Measurements from ENCODE around the gene GPRC5B.

GPRC5B gene

GRCh38 chr16:19892902-19893301 lies 8.3 kb upstream of the GPRC5B start:
- no peak overlapping the region for H3K4me3 ChIP-seq (ENCODE audit: low read depth, low read length)
- no peak for TF ChIP-seq CTCF (IDR thresholded peaks at IDR 0.05; ENCODE audit: insufficient read depth, low read length, missing control alignments)
- ChIA-PET POLR2A (no interaction called here), CTCF (interaction anchor here (1.2 to 3.5 kb wide), 3 partner anchors 14 to 492 kb away, joined by 3 to 11 read pairs (median 4); no protein-coding TSS in a partner anchor)
- DNase-seq (ENCODE audit: low read depth, low spot score): no peak

- CTCF ChIA-PET: interaction anchor here (1.0 to 3.5 kb wide), 9 partner anchors 8 to 335 kb away, joined by 3 to 21 read pairs (median 4); partner anchors contain the start of gene VPS35L
- no peak for TF ChIP-seq CTCF (IDR thresholded peaks at IDR 0.05; ENCODE audit: insufficient read depth, low read length, missing control alignments)
- POLR2A ChIA-PET: no interaction called here
- H3K4me3 ChIP-seq (ENCODE audit: low read depth, low read length): no peak overlapping the region
- no peak for DNase-seq (ENCODE audit: low read depth, low spot score)
Observed at GRCh38 chr16:19890901-19891300, 6.3 kb upstream of the GPRC5B start.

- CTCF ChIA-PET: interaction anchor here (1.0 to 6.6 kb wide), 8 partner anchors 11 to 330 kb away, joined by 3 to 250 read pairs (median 12); partner anchors contain the start of gene VPS35L
- TF ChIP-seq CTCF (IDR thresholded peaks at IDR 0.05; ENCODE audit: insufficient read depth, low read length, missing control alignments): no peak
- H3K4me3 ChIP-seq (ENCODE audit: low read depth, low read length): no peak overlapping the region
- no peak for DNase-seq (ENCODE audit: low read depth, low spot score)
- POLR2A ChIA-PET: no interaction called here
Observed at GRCh38 chr16:19888834-19889233, 4.2 kb upstream of the GPRC5B start.

GRCh38 chr16:19886073-19886941 lies 1.7 kb upstream of the GPRC5B start:
- POLR2A ChIA-PET: interaction anchor here (0.5 to 0.6 kb wide), 2 partner anchors 13 to 373 kb away, joined by 3 to 4 read pairs; no protein-coding TSS in a partner anchor
- peak; percentile 100 for TF ChIP-seq CTCF (IDR thresholded peaks at IDR 0.05; ENCODE audit: insufficient read depth, low read length, missing control alignments)
- H3K4me3 ChIP-seq (ENCODE audit: low read depth, low read length): peak overlapping the region; percentile 29
- peak; percentile 12 for DNase-seq (ENCODE audit: low read depth, low spot score)
- CTCF ChIA-PET: interaction anchor here (0.6 to 6.6 kb wide), 48 partner anchors 10 to 499 kb away, joined by 3 to 250 read pairs (median 4); partner anchors contain the start of gene VPS35L

- CTCF ChIA-PET: interaction anchor here (1.0 to 6.6 kb wide), 21 partner anchors 9 to 498 kb away, joined by 3 to 250 read pairs (median 5); partner anchors contain the start of gene VPS35L
- TF ChIP-seq CTCF (IDR thresholded peaks at IDR 0.05; ENCODE audit: insufficient read depth, low read length, missing control alignments): no peak
- POLR2A ChIA-PET: interaction anchor here (0.5 kb wide), 1 partner anchor 372 kb away, joined by 3 read pairs; no protein-coding TSS in a partner anchor
- no peak for DNase-seq (ENCODE audit: low read depth, low spot score)
- peak overlapping the region; percentile 61 for H3K4me3 ChIP-seq (ENCODE audit: low read depth, low read length)
Observed at GRCh38 chr16:19885451-19886072, 914 bp upstream of the GPRC5B start.

Data from AG04449 (cell line).